ENCODE data around the gene ERICH4. TPM values are rescaled to one million over a fixed set of nuclear protein-coding genes. Genes with fewer than 3 reads are reported as not detected.

ERICH4 gene
- total and polyA plus RNA-seq, 2 of the 8 experiments (the other 6 are each of a cell fraction or from before 2014, with no cell fraction given), result not detected

GRCh38 chr19:41405776-41406175, 37.2 kb upstream of the ERICH4 start:
- Histone ChIP-seq H3K36me3 (ENCODE audit: control insufficient read depth in 2 of 4, insufficient read depth in 4 of 4, low read length in 3 of 4) (no peaks in the 10 kb centered on the region; a peak in 1 of 8 replicates), H3K79me2 (ENCODE audit: control insufficient read depth in 1 of 2, insufficient read depth in 2 of 2, low read length in 2 of 2) (no peaks in the 10 kb centered on the region), H3K23me2 (ENCODE audit: low read depth, low read length) (no peaks in the 10 kb centered on the region), H2AFZ (ENCODE audit: low read length) (no peak overlapping the region), H3K4me3 (ENCODE audit: extremely low read depth in 1 of 4, insufficient read depth in 2 of 4, low read depth in 3 of 4, low read length in 4 of 4) (no peak overlapping the region), H3K56ac (replicated peaks; ENCODE audit: insufficient read length, low read depth, low read length) (no peak overlapping the region), H3K27ac (ENCODE audit: low read depth, low read length) (no peak overlapping the region), H3K4me1 (replicated peaks in 1 of 4; ENCODE audit: control insufficient read depth in 3 of 4, insufficient read depth in 4 of 4, low read length in 3 of 4) (peaks cover 0 to 5% (median 1%) of the 10 kb centered on the region in 4 experiments; a peak in 5 of 7 replicates), H3K9me3 (ENCODE audit: insufficient read depth in 2 of 2, low read depth in 1 of 2, low read length in 1 of 2) (no peaks in the 10 kb centered on the region), H2BK12ac (ENCODE audit: low read depth, low read length) (no peak overlapping the region), H4K5ac (ENCODE audit: insufficient read length, low read depth, low read length) (no peak overlapping the region), H4K91ac (replicated peaks; ENCODE audit: insufficient read length, low read length) (no peak overlapping the region), H2BK120ac (replicated peaks; ENCODE audit: low read depth, low read length) (no peak overlapping the region), H3K4me2 (ENCODE audit: insufficient read depth in 1 of 2, low read depth in 2 of 2, low read length in 2 of 2) (no peak overlapping the region), H4K8ac (ENCODE audit: extremely low read depth, insufficient read depth, low read length) (no peak overlapping the region), H2BK20ac (ENCODE audit: low read length) (no peak overlapping the region), H3K79me1 (ENCODE audit: low read depth, low read length) (no peaks in the 10 kb centered on the region), H4K20me1 (replicated peaks in 1 of 2; ENCODE audit: control insufficient read depth in 1 of 2, insufficient read depth in 2 of 2, low read length in 2 of 2) (peaks cover 0 to 6% of the 10 kb centered on the region in 2 experiments), H3K23ac (ENCODE audit: insufficient read length) (no peak overlapping the region), H2BK5ac (ENCODE audit: low read depth, low read length) (no peak overlapping the region), H3K4ac (replicated peaks; ENCODE audit: insufficient read length, low read depth, low read length) (no peak overlapping the region), H3K18ac (ENCODE audit: extremely low read depth, low read length) (no peak overlapping the region), H3K9ac (replicated peaks in 1 of 4; ENCODE audit: extremely low read depth in 1 of 4, low read depth in 3 of 4, low read length in 3 of 4) (no peak overlapping the region), H3K27me3 (replicated peaks in 1 of 4; ENCODE audit: control insufficient read depth in 3 of 4, extremely low read depth in 1 of 4, insufficient read depth in 3 of 4, low read length in 3 of 4) (no peaks in the 10 kb centered on the region), H2BK15ac (ENCODE audit: low read length) (no peak overlapping the region), H3K14ac (ENCODE audit: insufficient read length) (no peak overlapping the region), H2AK5ac (ENCODE audit: low read depth, low read length) (no peak overlapping the region)
- CTCF ChIA-PET (ENCODE audit: partially characterized antibody), result interaction anchor here (1.1 to 4.9 kb wide), 4 partner anchors 22 to 163 kb away, joined by 3 to 34 read pairs (median 12); partner anchors contain the start of gene B3GNT8
- POLR2A ChIA-PET (ENCODE audit: partially characterized antibody), result interaction anchor here (0.6 to 3.3 kb wide), 4 partner anchors 21 to 42 kb away, joined by 4 to 8 read pairs (median 7); partner anchors contain the start of gene B3GNT8
- WGBS, 2 experiments (ENCODE audit: extremely low coverage in 1 of 2, insufficient coverage in 1 of 2, insufficient read length in 1 of 2, insufficient replicate concordance in 2 of 2, low coverage in 1 of 2, low lambda C conversion rate in 2 of 2, missing lambda C conversion rate in 1 of 2), result 90% methylated on average over 6 of the region's 6 CpGs; no CpG with 5 or more reads in 1 of the 2 experiments
- FAIRE-seq, result no peak
- no peak for DNase-seq (ENCODE audit: low read depth in 1 of 2, low spot score in 2 of 2)
- TF ChIP-seq POU5F1 (IDR thresholded peaks at IDR 0.05; ENCODE audit: low read depth, low read length) (no peak), SRF (IDR thresholded peaks at IDR 0.05; ENCODE audit: low read depth, low read length) (no peak), CTCF (IDR thresholded peaks at IDR 0.05; ENCODE audit: control extremely low read depth in 1 of 3, insufficient read depth in 1 of 3, low read depth in 1 of 3, low read length in 3 of 3) (no peak)
